HUES64 (cell line): ENCODE data around the gene SETD5.

Experiments used
- H3K27ac ChIP-seq: 2 replicates; pipeline ENCODE4 v1.7.0; 2013; ENCODE audit warnings: low read depth, low read length, inconsistent platforms
- H3K27me3 ChIP-seq: 2 replicates; pipeline ENCODE4 v1.6.1; 2013; ENCODE audit warnings: mild to moderate bottlenecking, low read length; ENCODE audit not compliant: insufficient read depth
- H3K36me3 ChIP-seq: 2 replicates; pipeline ENCODE4 v1.6.1; 2013; ENCODE audit warnings: mild to moderate bottlenecking, low read length; ENCODE audit not compliant: insufficient read depth
- H3K4me1 ChIP-seq: 2 replicates; pipeline ENCODE4 v1.6.1; 2013; ENCODE audit warnings: mild to moderate bottlenecking, low read length, moderate library complexity; ENCODE audit not compliant: insufficient read depth
- H3K4me3 ChIP-seq: 2 replicates; pipeline ENCODE4 v1.5.1; 2013; ENCODE audit warnings: mild to moderate bottlenecking, low read length, moderate library complexity
- H3K9ac ChIP-seq: 2 replicates; pipeline ENCODE4 v1.6.1; 2013; ENCODE audit warnings: mild to moderate bottlenecking, low read depth, low read length
- H3K9me3 ChIP-seq: 2 replicates; pipeline ENCODE4 v1.6.1; 2013; ENCODE audit warnings: low read depth, low read length; ENCODE audit not compliant: insufficient read depth
- WGBS: fragments of 150-250, 120-280 bp; methylation state at CpG from one replicate; pipeline ENCODE4 v1.1.7; 2013; ENCODE audit warnings: missing lambda C conversion rate; 5-methylcytosine and 5-hydroxymethylcytosine counted together

SETD5 gene

GRCh38 chr3:9411302-9411701 is 13.9 kb downstream of the SETD5 start:
- H3K36me3 ChIP-seq, result peaks cover 11% of the 10 kb centered on the region
- H3K9ac ChIP-seq, result no peak overlapping the region
- no peaks in the 10 kb centered on the region; the same call in 1 of the 2 replicates for H3K9me3 ChIP-seq
- H3K27me3 ChIP-seq, result no peaks in the 10 kb centered on the region
- WGBS, result no CpG with 5 or more reads among the region's 1 CpG
- H3K27ac ChIP-seq, result no peak overlapping the region
- no peak overlapping the region for H3K4me3 ChIP-seq
- H3K4me1 ChIP-seq, result no peaks in the 10 kb centered on the region; the same call in 1 of the 2 replicates

- no peak overlapping the region for H3K27ac ChIP-seq
- H3K27me3 ChIP-seq, result no peaks in the 10 kb centered on the region
- 92% methylated on average over 1 of the region's 1 CpG for WGBS
- no peaks in the 10 kb centered on the region; the same call in 1 of the 2 replicates for H3K4me1 ChIP-seq
- no peak overlapping the region for H3K4me3 ChIP-seq
- no peaks in the 10 kb centered on the region; the same call in 1 of the 2 replicates for H3K9me3 ChIP-seq
- H3K36me3 ChIP-seq, result peaks cover 14% of the 10 kb centered on the region
- no peak overlapping the region for H3K9ac ChIP-seq
Observed at GRCh38 chr3:9412293-9412692, 14.9 kb downstream of the SETD5 start.

GRCh38 chr3:9414826-9415225 is 17.4 kb downstream of the SETD5 start:
- no peak overlapping the region for H3K4me3 ChIP-seq
- peaks cover 1% of the 10 kb centered on the region for H3K4me1 ChIP-seq
- H3K9ac ChIP-seq, result no peak overlapping the region
- no peaks in the 10 kb centered on the region for H3K9me3 ChIP-seq
- H3K36me3 ChIP-seq, result peaks cover 8% of the 10 kb centered on the region; the same call in 1 of the 2 replicates
- H3K27ac ChIP-seq, result no peak overlapping the region
- H3K27me3 ChIP-seq, result no peaks in the 10 kb centered on the region

GRCh38 chr3:9415485-9416138 is 18.2 kb downstream of the SETD5 start:
- 95% methylated on average over 5 of the region's 6 CpGs for WGBS
- no peaks in the 10 kb centered on the region for H3K9me3 ChIP-seq

GRCh38 chr3:9416139-9416780 is 18.8 kb downstream of the SETD5 start:
- peaks cover 11% of the 10 kb centered on the region; the same call in 1 of the 2 replicates for H3K4me1 ChIP-seq
- no peaks in the 10 kb centered on the region for H3K27me3 ChIP-seq
- H3K27ac ChIP-seq, result no peak overlapping the region
- no peak overlapping the region for H3K4me3 ChIP-seq
- 96% methylated on average over 2 of the region's 3 CpGs for WGBS
- no peaks in the 10 kb centered on the region for H3K9me3 ChIP-seq
- H3K36me3 ChIP-seq, result peaks cover 8% of the 10 kb centered on the region; the same call in 1 of the 2 replicates
- H3K9ac ChIP-seq, result no peak overlapping the region

More at GRCh38 chr3:9415485-9416138, 18.2 kb downstream of the SETD5 start:
- Histone ChIP-seq H3K27ac (no peak overlapping the region), H3K36me3 (peaks cover 8% of the 10 kb centered on the region; the same call in 1 of the 2 replicates), H3K4me1 (peaks cover 9% of the 10 kb centered on the region; the same call in 1 of the 2 replicates), H3K27me3 (no peaks in the 10 kb centered on the region), H3K4me3 (no peak overlapping the region), H3K9ac (no peak overlapping the region)

GRCh38 chr3:9420850-9421549 is 23.6 kb downstream of the SETD5 start:
- H3K9me3 ChIP-seq, result no peaks in the 10 kb centered on the region
- 90% methylated on average over 1 of the region's 2 CpGs for WGBS
- peak overlapping the region; percentile 23 for H3K27ac ChIP-seq
- no peak overlapping the region for H3K4me3 ChIP-seq
- no peaks in the 10 kb centered on the region for H3K27me3 ChIP-seq
- no peak overlapping the region for H3K9ac ChIP-seq
- peaks cover 35% of the 10 kb centered on the region for H3K36me3 ChIP-seq
- peaks cover 32% of the 10 kb centered on the region for H3K4me1 ChIP-seq

GRCh38 chr3:9422712-9423424 is 25.5 kb downstream of the SETD5 start:
- no peaks in the 10 kb centered on the region for H3K27me3 ChIP-seq
- peak overlapping the region; percentile 9; the same call in 1 of the 2 replicates for H3K4me3 ChIP-seq
- 71% methylated on average over 5 of the region's 5 CpGs for WGBS
- peaks cover 51% of the 10 kb centered on the region for H3K36me3 ChIP-seq
- H3K9ac ChIP-seq, result peak overlapping the region; percentile 74
- no peaks in the 10 kb centered on the region for H3K9me3 ChIP-seq
- peaks cover 32% of the 10 kb centered on the region for H3K4me1 ChIP-seq
- peak overlapping the region; percentile 84 for H3K27ac ChIP-seq

GRCh38 chr3:9428411-9428810 is 31.0 kb downstream of the SETD5 start:
- Histone ChIP-seq H3K27me3 (no peaks in the 10 kb centered on the region), H3K36me3 (peaks cover 98% of the 10 kb centered on the region), H3K9ac (no peak overlapping the region), H3K4me1 (no peaks in the 10 kb centered on the region), H3K4me3 (no peak overlapping the region), H3K27ac (no peak overlapping the region), H3K9me3 (no peaks in the 10 kb centered on the region)

- H3K27ac ChIP-seq, result no peak overlapping the region
- no peak overlapping the region for H3K9ac ChIP-seq
- no peaks in the 10 kb centered on the region for H3K27me3 ChIP-seq
- WGBS, result 99% methylated on average over 3 of the region's 3 CpGs
- H3K4me1 ChIP-seq, result no peaks in the 10 kb centered on the region
- H3K36me3 ChIP-seq, result peaks cover 100% of the 10 kb centered on the region
- H3K4me3 ChIP-seq, result no peak overlapping the region
- no peaks in the 10 kb centered on the region for H3K9me3 ChIP-seq
Observed at GRCh38 chr3:9430733-9431132, 33.3 kb downstream of the SETD5 start.

- WGBS, result 94% methylated on average over 15 of the region's 15 CpGs
Observed at GRCh38 chr3:9433627-9434521, 36.5 kb downstream of the SETD5 start.

More at GRCh38 chr3:9433627-9434521, 36.5 kb downstream of the SETD5 start:
- H3K9me3 ChIP-seq, result no peaks in the 10 kb centered on the region
- no peak overlapping the region for H3K4me3 ChIP-seq
- H3K27ac ChIP-seq, result no peak overlapping the region
- H3K4me1 ChIP-seq, result no peaks in the 10 kb centered on the region
- H3K27me3 ChIP-seq, result no peaks in the 10 kb centered on the region
- no peak overlapping the region for H3K9ac ChIP-seq
- peaks cover 99% of the 10 kb centered on the region for H3K36me3 ChIP-seq
